Loucy (cell line): ENCODE data around the gene ATP1A4.

ENCODE experiments used
- CTCF ChIP-seq: fragments of 200-600 bp; sonication (generic); conservative IDR thresholded peaks from 2 replicates; pipeline ENCODE4 v1.5.1; 2014; ENCODE audit warnings: mild to moderate bottlenecking, antibody characterized with exemption, low read length
- EZH2phosphoT487 ChIP-seq: fragments of 200-600 bp; IDR thresholded peaks from 2 replicates; pipeline ENCODE4 v1.6.1; 2018; ENCODE audit warnings: antibody characterized with exemption, mild to moderate bottlenecking, moderate library complexity, borderline replicate concordance

GRCh38 chr1:160208557-160209320 is 57.3 kb downstream of the ATP1A4 start:
- TF ChIP-seq CTCF (no peak), EZH2phosphoT487 (no peak)
